ENCODE data around the gene ZBED5.

GRCh38 chr11:10813945-10814344 is 43.9 kb downstream of the ZBED5 start:
- no peak for TF ChIP-seq CTCF (IDR thresholded peaks at IDR 0.05)
- no peak for TF ChIP-seq POLR2A (IDR thresholded peaks at IDR 0.05)
